K562 (cell line): ENCODE measurements around the gene ERC2. TPM values are rescaled to one million over a fixed set of nuclear protein-coding genes. Genes with fewer than 3 reads are reported as not detected.

Experiments used
- ATAC-seq: fragments of 200-7000 bp; cut with Tn5 transposase; 3 replicates; pipeline ENCODE4 v1.9.1; 2020; ENCODE audit warnings: moderate library complexity
- BruUV-seq: library from RNA; stranded (reverse); fragments of 400-500 nt; replicated peaks from 2 replicates; lab custom pipeline; 2021; lab: Mats Ljungman, UMichigan
- CTCF ChIA-PET: fragments of 300-600 bp; formaldehyde crosslinking; extraction: SDS; loops from one replicate; lab custom pipeline; 2021; ENCODE audit warnings: low intra/inter-chr PET ratio; lab: Yijun Ruan, JAX
- POLR2A ChIA-PET: fragments of 300-600, 350-650 bp; sonication (Branson Sonifier 250); formaldehyde crosslinking; extraction: SDS; loops from one replicate; lab custom pipeline; 2021; ENCODE audit warnings: antibody characterized with exemption, inconsistent platforms; lab: Yijun Ruan, JAX
- DNase-seq, 4 experiments: peaks; one replicate each; pipeline versions ENCODE4 v3.0.0 to v3.0.0-alpha.2; 2011 to 2018; ENCODE audit warnings: low spot score in 3 of 4, mixed read lengths in 3 of 4; ENCODE audit errors: extremely low read depth in 1 of 4
- FAIRE-seq: peaks from 2 replicates; lab custom pipeline; 2011; peaks lifted over from hg19 to GRCh38; lab: Jason Lieb, UNC
- H2AFZ ChIP-seq: 2 replicates; pipeline ENCODE4 v1.6.0; 2011; ENCODE audit warnings: low read depth, low read length, control low read depth, inconsistent platforms
- H3K27ac ChIP-seq: fragments of 200-600 bp; 3 replicates; pipeline ENCODE4 v1.8.0; 2011; ENCODE audit warnings: low read depth, mild to moderate bottlenecking, control low read depth, inconsistent platforms, low read length, moderate library complexity, mixed read lengths; ENCODE audit errors: extremely low read depth
- H3K27me3 ChIP-seq, 2 experiments: fragments of 300-600 bp in 1 of 2; 2 replicates in 1 of 2; 3 replicates in 1 of 2; pipeline versions ENCODE4 v1.6.0 to v1.8.0; 2011; ENCODE audit warnings: inconsistent platforms in 2 of 2, low read length in 2 of 2, mild to moderate bottlenecking in 1 of 2, mixed read lengths in 1 of 2, moderate library complexity in 1 of 2; ENCODE audit not compliant: control insufficient read depth in 2 of 2, insufficient read depth in 2 of 2
- H3K36me3 ChIP-seq: fragments of 300-600 bp; 3 replicates; pipeline ENCODE4 v1.8.0; 2011; ENCODE audit warnings: mild to moderate bottlenecking, low read length, inconsistent platforms; ENCODE audit not compliant: control insufficient read depth, insufficient read depth
- H3K4me1 ChIP-seq, 2 experiments: fragments of 200-600 bp in 1 of 2; replicated peaks in 1 of 2; 2 replicates in 1 of 2; 3 replicates in 1 of 2; pipeline versions ENCODE4 v1.5.1 to v1.8.0; 2011; ENCODE audit warnings: inconsistent platforms in 2 of 2, low read length in 2 of 2, mild to moderate bottlenecking in 1 of 2, mixed read lengths in 1 of 2, moderate library complexity in 1 of 2; ENCODE audit not compliant: control insufficient read depth in 2 of 2, insufficient read depth in 2 of 2
- H3K4me2 ChIP-seq: 2 replicates; pipeline ENCODE4 v1.6.1; 2011; ENCODE audit warnings: low read length, control low read depth, inconsistent platforms, mixed read lengths; ENCODE audit not compliant: insufficient read depth
- H3K4me3 ChIP-seq: fragments of 200-600 bp; sonication (generic), shearing (Covaris generic); 2 replicates; pipeline ENCODE4 v1.5.1; 2016; ENCODE audit warnings: control low read depth, inconsistent platforms
- H3K79me2 ChIP-seq: fragments of 200-600 bp; 3 replicates; pipeline ENCODE4 v1.8.0; 2011; ENCODE audit warnings: low read length, inconsistent platforms; ENCODE audit not compliant: control insufficient read depth, insufficient read depth
- H3K9ac ChIP-seq, 2 experiments: 2 replicates each; pipeline versions ENCODE4 v1.6.0 to v1.6.1; 2011; ENCODE audit warnings: low read depth in 2 of 2, low read length in 2 of 2, control low read depth in 1 of 2, inconsistent platforms in 1 of 2, mild to moderate bottlenecking in 1 of 2, mixed read lengths in 1 of 2; ENCODE audit not compliant: insufficient read depth in 1 of 2
- H3K9me1 ChIP-seq: one replicate; pipeline ENCODE4 v1.6.0; 2011; ENCODE audit warnings: inconsistent platforms, mild to moderate bottlenecking, low read length, moderate library complexity; ENCODE audit not compliant: control insufficient read depth, insufficient read depth
- H3K9me3 ChIP-seq: replicated peaks from 2 replicates; pipeline ENCODE4 v1.5.1; 2011; ENCODE audit warnings: low read depth, low read length, inconsistent platforms; ENCODE audit not compliant: control insufficient read depth, insufficient read depth
- H4K20me1 ChIP-seq: replicated peaks from 2 replicates; pipeline ENCODE4 v1.6.1; 2011; ENCODE audit warnings: low read length, inconsistent platforms, mixed read lengths; ENCODE audit not compliant: control insufficient read depth, insufficient read depth
- ARID2 ChIP-seq: fragments of 450-650 bp; IDR thresholded peaks from 2 replicates; pipeline ENCODE4 v1.6.1; 2017; ENCODE audit warnings: antibody characterized with exemption, mild to moderate bottlenecking
- CHD4 ChIP-seq: fragments of 200-600 bp; sonication (generic); IDR thresholded peaks from 3 replicates; pipeline ENCODE4 v1.6.1; 2012; ENCODE audit warnings: low read depth, mild to moderate bottlenecking, mixed read lengths, low read length, inconsistent platforms; ENCODE audit not compliant: insufficient read depth, insufficient replicate concordance, poor library complexity, severe bottlenecking
- CREBBP ChIP-seq: IDR thresholded peaks from one replicate; pipeline ENCODE4 v1.6.1; 2012; ENCODE audit warnings: low read depth, mild to moderate bottlenecking, control low read depth, inconsistent platforms, low read length
- DNMT1 ChIP-seq: fragments of 450-650 bp; IDR thresholded peaks from 2 replicates; pipeline ENCODE4 v1.6.1; 2016; ENCODE audit warnings: antibody characterized with exemption, mild to moderate bottlenecking
- FOXA3 ChIP-seq, 2 experiments: fragments of 450-650 bp in 1 of 2; sonication (generic) in 1 of 2; formaldehyde crosslinking; IDR thresholded peaks in 1 of 2; conservative IDR thresholded peaks in 1 of 2; 2 replicates each; pipeline versions ENCODE4 v1.4.0 to v1.8.0; 2020 to 2022; ENCODE audit warnings: mild to moderate bottlenecking in 2 of 2, missing genetic modification reagents in 1 of 2
- KLF16 ChIP-seq: IDR thresholded peaks from 2 replicates; pipeline ENCODE4 v1.6.1; 2016; ENCODE audit warnings: antibody characterized with exemption
- MTA1 ChIP-seq: fragments of 450-650 bp; IDR thresholded peaks from 2 replicates; pipeline ENCODE4 v1.6.1; 2017; ENCODE audit warnings: borderline replicate concordance
- PBX2 ChIP-seq, 2 experiments: IDR thresholded peaks in 1 of 2; conservative IDR thresholded peaks in 1 of 2; 2 replicates each; pipeline ENCODE4 v1.6.1; 2016; ENCODE audit warnings: low read depth in 2 of 2, mild to moderate bottlenecking in 1 of 2, missing compliant biosample characterization in 1 of 2, missing genetic modification characterization in 1 of 2, moderate library complexity in 1 of 2
- POLR3G ChIP-seq: IDR thresholded peaks from 2 replicates; pipeline ENCODE4 v1.6.1; 2011; ENCODE audit not compliant: insufficient read length, insufficient replicate concordance; ENCODE audit errors: extremely low read depth
- RBM17 ChIP-seq: fragments of 200-400 bp; formaldehyde crosslinking; IDR thresholded peaks from 2 replicates; pipeline ENCODE4 v1.6.1; 2017; ENCODE audit warnings: low read depth, mild to moderate bottlenecking, low read length, borderline replicate concordance
- TCF7 ChIP-seq: sonication (generic); IDR thresholded peaks from 2 replicates; pipeline ENCODE4 v1.6.1; 2016; ENCODE audit warnings: antibody characterized with exemption, borderline replicate concordance
- ZBTB43 ChIP-seq: sonication (generic); formaldehyde crosslinking; IDR thresholded peaks from 2 replicates; pipeline ENCODE4 v1.8.0; 2023; ENCODE audit warnings: mild to moderate bottlenecking, missing genetic modification reagents
- ZNF197 ChIP-seq: fragments of 200-800 bp; sonication (Bioruptor generic); IDR thresholded peaks from 2 replicates; pipeline ENCODE4 v1.6.1; 2016; ENCODE audit warnings: low read depth, missing genetic modification characterization, missing compliant biosample characterization
- ZNF740 ChIP-seq, 3 experiments: fragments of 200-800 bp in 1 of 3; sonication (Bioruptor generic) in 1 of 3; sonication (generic) in 1 of 3; formaldehyde crosslinking in 1 of 3; IDR thresholded peaks; 2 replicates each; pipeline versions ENCODE4 v1.6.1 to v1.8.0; 2016 to 2022; ENCODE audit warnings: mild to moderate bottlenecking in 2 of 3, missing compliant biosample characterization in 2 of 3, missing genetic modification characterization in 2 of 3, missing genetic modification reagents in 1 of 3
- WGBS: fragments of 100-300 bp; shearing (Covaris generic); methylation state at CpG from one replicate; pipeline ENCODE4 v1.1.6; 2016; ENCODE audit warnings: low coverage, mixed read lengths; ENCODE audit not compliant: insufficient coverage; ENCODE audit errors: missing lambda C conversion rate; 5-methylcytosine and 5-hydroxymethylcytosine counted together
- in situ Hi-C: fragments of 300-500 bp; cut with MboI; formaldehyde crosslinking; loops from 4 replicates; pipeline ENCODE4 v1.15.0; 2018; ENCODE audit warnings: inconsistent platforms, mixed read lengths
- intact Hi-C: fragments of 100-400 bp; cut with micrococcal nuclease; formaldehyde crosslinking; loops from 2 replicates; pipeline ENCODE4 v1.14.2; 2022
- polyA plus RNA-seq, 8 experiments: library from polyadenylated mRNA; depleted of rRNA in 4 of 8; stranded (reverse) in 5 of 8; unstranded in 3 of 8; fragments of >200 nt; fragmentation: Nextera tagmentation in 2 of 8; fragmentation: Illumina TruSeq in 1 of 8; extraction: Ambion mirVana in 2 of 8; extraction: Trizol in 1 of 8; gene quantifications; 2 replicates each; pipeline versions ENCODE4 v1.2.1 to v1.2.3, GENCODE V29; 2011 to 2014; ENCODE audit warnings: inconsistent platforms in 1 of 8, missing spikeins in 1 of 8
- total RNA-seq, 7 experiments: library from RNA; depleted of rRNA in 6 of 7; stranded (reverse); fragments of >200 nt in 6 of 7; fragmentation: Illumina TruSeq in 2 of 7; extraction: Trizol in 2 of 7; gene quantifications; 2 replicates each; pipeline versions ENCODE4 v1.2.1 to v1.2.3, GENCODE V29; 2011 to 2021; ENCODE audit warnings: low replicate concordance in 1 of 7

The ERC2 gene
- total and polyA plus RNA-seq, 9 of the 15 experiments (the other 6 are each of a cell fraction or from before 2014, with no cell fraction given): 0.04 to 0.18 (median 0.07) TPM; not detected in 2

- H3K4me3 ChIP-seq: no peak overlapping the region
- BruUV-seq: no TSS peak
- H3K4me2 ChIP-seq: no peak overlapping the region
- ChIA-PET POLR2A (no interaction called here), CTCF (no interaction called here)
- H4K20me1 ChIP-seq: no peaks in the 10 kb centered on the region
- H3K79me2 ChIP-seq: no peaks in the 10 kb centered on the region
- FAIRE-seq (no peak), ATAC-seq (no peak), DNase-seq (no peak)
- no peaks in the 10 kb centered on the region for H3K27me3 ChIP-seq
- no peaks in the 10 kb centered on the region for H3K9me1 ChIP-seq
- H3K27ac ChIP-seq: no peak overlapping the region
- in situ Hi-C loops (no loop called here), intact Hi-C loops (no loop called here)
- no peak for TF ChIP-seq PBX2 (CRISPR knock-in tag; IDR thresholded peaks at IDR 0.05; ENCODE audit: low read depth)
- no peak for TF ChIP-seq PBX2 (tag; conservative IDR thresholded peaks at IDR 0.05; ENCODE audit: low read depth)
- no peak for TF ChIP-seq DNMT1
- TF ChIP-seq ZNF197 (CRISPR knock-in tag): no peak
- TF ChIP-seq TCF7: no peak
- no peak for TF ChIP-seq CREBBP
- TF ChIP-seq KLF16: no peak
- no peak for TF ChIP-seq ARID2
- TF ChIP-seq CHD4: no peak
- no peak for TF ChIP-seq MTA1
- TF ChIP-seq FOXA3 (CRISPR knock-in tag; conservative IDR thresholded peaks at IDR 0.05 in 1 of 2, IDR thresholded peaks at IDR 0.05 in 1 of 2): no peak
- no peak for TF ChIP-seq ZBTB43 (CRISPR knock-in tag)
- no peak for TF ChIP-seq POLR3G
- no peak for TF ChIP-seq ZNF740 (CRISPR knock-in tag; IDR thresholded peaks at IDR 0.05)
- TF ChIP-seq ZNF740 (tag; IDR thresholded peaks at IDR 0.05): no peak
- no peak for TF ChIP-seq RBM17
- no peaks in the 10 kb centered on the region for H3K36me3 ChIP-seq
- H3K9me3 ChIP-seq: no peaks in the 10 kb centered on the region
- no peak overlapping the region for H2AFZ ChIP-seq
- H3K4me1 ChIP-seq: no peaks in the 10 kb centered on the region
- 0% methylated on average over 4 of the region's 4 CpGs for WGBS
- no peak overlapping the region for H3K9ac ChIP-seq
These were observed 448.6 kb downstream of the ERC2 start for GRCh38 chr3:56019490-56020146.
